Measurements from ENCODE around the gene NEGR1. TPM values are rescaled to one million over a fixed set of nuclear protein-coding genes. Genes with fewer than 3 reads are reported as not detected.

Gene NEGR1
- total and polyA plus RNA-seq, 2 experiments from 2014 or later: 0.57 to 0.94 TPM

- H3K27me3 Mint-ChIP-seq (ENCODE audit: insufficient read depth, low read depth, poor library complexity): no peaks in the 10 kb centered on the region
- H3K27ac Mint-ChIP-seq: peak overlapping the region; percentile 33; the same call in 1 of the 2 replicates
- Histone ChIP-seq H3K27ac (ENCODE audit: low read depth) (no peak overlapping the region), H3K36me3 (ENCODE audit: insufficient read depth) (no peaks in the 10 kb centered on the region), H3K4me1 (ENCODE audit: insufficient read depth) (no peaks in the 10 kb centered on the region), H2AFZ (peak overlapping the region; percentile 25; the same call in 1 of the 2 replicates), H3K4me2 (no peak overlapping the region), H3K27me3 (ENCODE audit: insufficient read depth) (no peaks in the 10 kb centered on the region), H3F3A (replicated peaks; ENCODE audit: low read depth) (no peaks in the 10 kb centered on the region), H3K9me2 (ENCODE audit: insufficient read depth) (no peaks in the 10 kb centered on the region), H3K79me2 (replicated peaks; ENCODE audit: insufficient read depth) (no peaks in the 10 kb centered on the region), H4K20me1 (replicated peaks; ENCODE audit: insufficient read depth) (no peaks in the 10 kb centered on the region), H3K4me3 (no peak overlapping the region)
- DNase-seq (ENCODE audit: low spot score) (no peak), ATAC-seq (no peak)
- no peak overlapping the region for H3K4me3 Mint-ChIP-seq
- H3K9me3 Mint-ChIP-seq: no peaks in the 10 kb centered on the region
- H3K4me1 Mint-ChIP-seq: no peaks in the 10 kb centered on the region
- no peak for TF ChIP-seq ZNF462 (CRISPR knock-in tag; IDR thresholded peaks at IDR 0.05)
- TF ChIP-seq EZH2phosphoT487 (IDR thresholded peaks at IDR 0.05; ENCODE audit: unreplicated experiment): no peak
- TF ChIP-seq EZH2 (IDR thresholded peaks at IDR 0.05; ENCODE audit: low read depth, unreplicated experiment): no peak
- no peak for TF ChIP-seq POLR2AphosphoS5 (IDR thresholded peaks at IDR 0.05; ENCODE audit: low read depth)
- TF ChIP-seq ZNF114 (CRISPR knock-in tag; IDR thresholded peaks at IDR 0.05): no peak
- TF ChIP-seq CTCF (conservative IDR thresholded peaks at IDR 0.05; ENCODE audit: low read depth in 2 of 2): no peak
- TF ChIP-seq CREB1 (CRISPR knock-in tag; IDR thresholded peaks at IDR 0.05; ENCODE audit: low read depth): no peak
- TF ChIP-seq JUNB (IDR thresholded peaks at IDR 0.05; ENCODE audit: unreplicated experiment): no peak
- TF ChIP-seq STAT1 (IDR thresholded peaks at IDR 0.05; ENCODE audit: unreplicated experiment): no peak
- no peak for TF ChIP-seq ZNF331 (CRISPR knock-in tag; IDR thresholded peaks at IDR 0.05; ENCODE audit: low read depth)
- no peak for TF ChIP-seq REST (IDR thresholded peaks at IDR 0.05; ENCODE audit: unreplicated experiment)
- TF ChIP-seq NANOG (IDR thresholded peaks at IDR 0.05; ENCODE audit: borderline replicate concordance): no peak
- no peak for TF ChIP-seq ETS1 (IDR thresholded peaks at IDR 0.05)
- H3K36me3 Mint-ChIP-seq (ENCODE audit: low read depth): no peaks in the 10 kb centered on the region
Measured at GRCh38 chr1:71640116-71640515, 642.2 kb downstream of the NEGR1 start.

All from GM23338 (cell line).